IMR-90 (cell line): Measurements from ENCODE around the gene ANKRD11. TPM values are rescaled to one million over a fixed set of nuclear protein-coding genes. Genes with fewer than 3 reads are reported as not detected.

ENCODE experiments used
- ATAC-seq: fragments of 200-7000 bp; cut with Tn5 transposase; 2 replicates; pipeline ENCODE4 v1.9.1; 2020; ENCODE audit warnings: low read depth, mild to moderate bottlenecking, moderate library complexity
- BruUV-seq: library from RNA; stranded (reverse); fragments of 400-500 nt; replicated peaks from 2 replicates; lab custom pipeline; 2021; lab: Mats Ljungman, UMichigan
- CTCF ChIA-PET: fragments of 300-600 bp; formaldehyde crosslinking; extraction: SDS; loops from one replicate; lab custom pipeline; 2021; ENCODE audit warnings: antibody characterized with exemption; lab: Yijun Ruan, JAX
- POLR2A ChIA-PET: fragments of 300-600 bp; sonication (Branson Sonifier 250); formaldehyde crosslinking; loops from one replicate; lab custom pipeline; 2022; ENCODE audit warnings: antibody characterized with exemption; ENCODE audit not compliant: unreplicated experiment; lab: Charles Lee
- DNase-seq: peaks from one replicate; pipeline ENCODE4 v3.0.0; 2013
- H2AFZ ChIP-seq: replicated peaks from 2 replicates; pipeline ENCODE3; 2013; ENCODE audit warnings: low read length, mild to moderate bottlenecking; ENCODE audit not compliant: poor library complexity
- H2AK5ac ChIP-seq: 2 replicates; pipeline ENCODE4 v1.6.1; 2013; ENCODE audit warnings: low read depth, low read length, inconsistent platforms
- H2AK9ac ChIP-seq: replicated peaks from 2 replicates; pipeline ENCODE3; 2013; ENCODE audit warnings: mild to moderate bottlenecking, low read depth, low read length, moderate library complexity; ENCODE audit not compliant: poor library complexity
- H2BK120ac ChIP-seq: 2 replicates; pipeline ENCODE4 v1.6.1; 2013; ENCODE audit warnings: low read depth, low read length, inconsistent platforms
- H2BK15ac ChIP-seq: 3 replicates; pipeline ENCODE4 v1.6.1; 2013; ENCODE audit warnings: low read depth, low read length, inconsistent platforms
- H2BK20ac ChIP-seq: 2 replicates; pipeline ENCODE4 v1.6.1; 2013; ENCODE audit warnings: low read depth, mild to moderate bottlenecking, inconsistent platforms, low read length, moderate library complexity
- H2BK5ac ChIP-seq: 2 replicates; pipeline ENCODE4 v1.6.1; 2013; ENCODE audit warnings: mild to moderate bottlenecking, low read depth, low read length, inconsistent platforms; ENCODE audit not compliant: poor library complexity, severe bottlenecking
- H3K14ac ChIP-seq: replicated peaks from 2 replicates; pipeline ENCODE4 v1.6.1; 2013; ENCODE audit warnings: low read depth, low read length, inconsistent platforms
- H3K18ac ChIP-seq: 2 replicates; pipeline ENCODE4 v1.6.1; 2013; ENCODE audit warnings: low read depth, low read length, control low read depth
- H3K23ac ChIP-seq: 2 replicates; pipeline ENCODE4 v1.6.1; 2013; ENCODE audit warnings: low read depth, low read length, inconsistent platforms
- H3K27ac ChIP-seq: 2 replicates; pipeline ENCODE4 v1.5.1; 2013; ENCODE audit warnings: mild to moderate bottlenecking, control low read depth, low read length; ENCODE audit not compliant: insufficient read depth
- H3K27me3 ChIP-seq: 2 replicates; pipeline ENCODE4 v1.6.1; 2013; ENCODE audit warnings: low read length; ENCODE audit not compliant: control insufficient read depth, insufficient read depth
- H3K36me3 ChIP-seq: 2 replicates; pipeline ENCODE4 v1.6.1; 2013; ENCODE audit warnings: low read length, mixed read lengths; ENCODE audit not compliant: control insufficient read depth, insufficient read depth
- H3K4ac ChIP-seq: 2 replicates; pipeline ENCODE4 v1.6.1; 2013; ENCODE audit warnings: low read depth, low read length, inconsistent platforms
- H3K4me1 ChIP-seq: 2 replicates; pipeline ENCODE4 v1.6.1; 2013; ENCODE audit warnings: low read length, mixed read lengths; ENCODE audit not compliant: control insufficient read depth, insufficient read depth
- H3K4me2 ChIP-seq: 2 replicates; pipeline ENCODE4 v1.6.1; 2013; ENCODE audit warnings: low read depth, mild to moderate bottlenecking, control low read depth, low read length, moderate library complexity
- H3K4me3 ChIP-seq: 2 replicates; pipeline ENCODE4 v1.5.1; 2013; ENCODE audit warnings: low read depth, mild to moderate bottlenecking, control low read depth, low read length, moderate library complexity; ENCODE audit not compliant: insufficient read depth
- H3K56ac ChIP-seq: 2 replicates; pipeline ENCODE4 v1.6.1; 2013; ENCODE audit warnings: low read length, inconsistent platforms; ENCODE audit not compliant: insufficient read depth; ENCODE audit errors: extremely low read depth
- H3K79me1 ChIP-seq, 2 experiments: 2 replicates each; pipeline ENCODE4 v1.6.1; 2013; ENCODE audit warnings: low read length in 2 of 2, inconsistent platforms in 1 of 2, low read depth in 1 of 2
- H3K9ac ChIP-seq: 2 replicates; pipeline ENCODE4 v1.6.1; 2013; ENCODE audit warnings: low read depth, low read length, control low read depth
- H3K9me1 ChIP-seq: 2 replicates; pipeline ENCODE4 v1.6.1; 2013; ENCODE audit warnings: low read length, inconsistent platforms; ENCODE audit not compliant: insufficient read depth
- H3K9me3 ChIP-seq: 2 replicates; pipeline ENCODE4 v1.6.1; 2013; ENCODE audit warnings: low read length; ENCODE audit not compliant: control insufficient read depth, insufficient read depth
- H4K20me1 ChIP-seq: 2 replicates; pipeline ENCODE4 v1.6.1; 2013; ENCODE audit warnings: low read length, inconsistent platforms; ENCODE audit not compliant: insufficient read depth
- H4K5ac ChIP-seq: 2 replicates; pipeline ENCODE4 v1.6.1; 2013; ENCODE audit warnings: mild to moderate bottlenecking, low read depth, low read length, control low read depth
- H4K8ac ChIP-seq, 2 experiments: 2 replicates each; pipeline ENCODE4 v1.6.1; 2013; ENCODE audit warnings: low read depth in 2 of 2, low read length in 2 of 2, control low read depth in 1 of 2, inconsistent platforms in 1 of 2
- H4K91ac ChIP-seq: 2 replicates; pipeline ENCODE4 v1.6.1; 2013; ENCODE audit warnings: low read depth, low read length, inconsistent platforms; ENCODE audit not compliant: insufficient read depth
- BHLHE40 ChIP-seq: fragments of 150-350 bp; IDR thresholded peaks from 2 replicates; pipeline ENCODE4 v1.6.1; 2016; ENCODE audit warnings: mild to moderate bottlenecking, low read depth, low read length
- CEBPB ChIP-seq: IDR thresholded peaks from 2 replicates; pipeline ENCODE4 v1.6.1; 2012; ENCODE audit warnings: low read depth, low read length, improper control_type of control experiment
- ELK1 ChIP-seq: fragments of 150-350 bp; IDR thresholded peaks from 2 replicates; pipeline ENCODE4 v1.6.1; 2016; ENCODE audit warnings: low read depth, mild to moderate bottlenecking, low read length, moderate library complexity, borderline replicate concordance
- FOS ChIP-seq: fragments of 150-350 bp; IDR thresholded peaks from 2 replicates; pipeline ENCODE4 v1.6.1; 2016; ENCODE audit warnings: low read depth, low read length
- MAZ ChIP-seq: IDR thresholded peaks from 2 replicates; pipeline ENCODE4 v1.6.1; 2012; ENCODE audit warnings: low read depth, mild to moderate bottlenecking, low read length, improper control_type of control experiment, moderate library complexity, borderline replicate concordance
- POLR2A ChIP-seq: IDR thresholded peaks from 2 replicates; pipeline ENCODE4 v1.6.1; 2012; ENCODE audit warnings: mild to moderate bottlenecking, low read depth, low read length
- RCOR1 ChIP-seq: IDR thresholded peaks from 2 replicates; pipeline ENCODE4 v1.6.1; 2012; ENCODE audit warnings: mild to moderate bottlenecking, low read length, improper control_type of control experiment; ENCODE audit not compliant: insufficient replicate concordance
- WGBS, 2 experiments: methylation state at CpG; one replicate each; pipeline versions ENCODE4 v1.1.5 to v1.1.7; 2013; ENCODE audit warnings: missing lambda C conversion rate in 2 of 2; ENCODE audit not compliant: insufficient read length in 1 of 2; ENCODE audit errors: extremely low coverage in 2 of 2; 5-methylcytosine and 5-hydroxymethylcytosine counted together
- dilution Hi-C: fragments of 300-500 bp; cut with HindIII; formaldehyde crosslinking; loops from one replicate; pipeline ENCODE4 v1.14.3; 2018; ENCODE audit warnings: low sequenced_read_pairs; ENCODE audit not compliant: unreplicated experiment
- in situ Hi-C: fragments of 300-500 bp; cut with MboI; formaldehyde crosslinking; loops from 3 replicates; pipeline ENCODE4 v1.14.3; 2019; ENCODE audit warnings: low sequenced_read_pairs, inconsistent platforms, mixed read lengths
- intact Hi-C: fragments of 100-400 bp; cut with micrococcal nuclease; formaldehyde crosslinking; loops from 2 replicates; pipeline ENCODE4 v1.10.0; 2022
- polyA plus RNA-seq, 3 experiments: library from polyadenylated mRNA; depleted of rRNA; stranded (reverse); fragments of >200 nt; gene quantifications; 2 replicates each; pipeline ENCODE4 v1.2.3, GENCODE V29; 2012; ENCODE audit warnings: low replicate concordance in 1 of 3
- total RNA-seq: library from RNA; depleted of rRNA; stranded (reverse); fragments of >200 nt; gene quantifications from 2 replicates; pipeline ENCODE4 v1.2.3, GENCODE V29; 2012
- TF ChIP-seq, protein P1 (sequence below): fragments of 150-350 bp; IDR thresholded peaks from 2 replicates; pipeline ENCODE4 v1.6.1; 2017; ENCODE audit warnings: mild to moderate bottlenecking, antibody characterized with exemption, low read length, low read depth

The ANKRD11 gene
- total and polyA plus RNA-seq, 2 of the 4 experiments (the other 2 are of a cell fraction): 46.8 to 71.9 TPM

DNA sequence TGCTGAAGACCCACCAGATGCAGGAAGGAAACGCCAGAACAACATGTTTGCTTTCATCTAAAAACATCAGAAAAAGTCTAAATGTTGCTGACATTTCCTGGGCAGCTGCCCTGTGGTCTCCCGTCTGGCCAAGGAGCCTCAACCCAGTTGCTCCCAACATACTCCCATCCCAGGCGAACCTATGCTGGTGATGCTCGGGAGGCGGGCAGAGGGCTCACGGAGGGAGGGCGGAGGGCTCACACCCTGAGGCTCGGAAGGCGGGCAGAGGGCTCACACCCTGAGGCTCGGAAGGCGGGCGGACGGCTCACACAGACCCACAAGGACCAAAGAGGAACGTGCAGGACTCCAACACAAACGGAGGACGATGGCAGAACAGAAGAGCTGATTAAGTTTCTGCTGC is 135.4 kb downstream of the ANKRD11 start:
- intact Hi-C loops (no loop called here), in situ Hi-C loops (no loop called here), dilution Hi-C loops (no loop called here)
- ATAC-seq (no peak), DNase-seq (no peak)
- Histone ChIP-seq H3K36me3 (peaks cover 7% of the 10 kb centered on the region), H2AK9ac (no peak overlapping the region), H2BK120ac (no peak overlapping the region), H3K14ac (no peak overlapping the region), H3K9ac (no peak overlapping the region), H3K4me1 (peaks cover 18% of the 10 kb centered on the region), H2BK5ac (no peak overlapping the region), H4K5ac (no peak overlapping the region), H3K27me3 (no peaks in the 10 kb centered on the region), H4K20me1 (peaks cover 99% of the 10 kb centered on the region), H3K23ac (no peak overlapping the region), H2AK5ac (no peak overlapping the region), H3K4me2 (no peak overlapping the region), H2BK15ac (no peak overlapping the region), H3K27ac (no peak overlapping the region), H3K79me1 (peaks cover 23 to 94% of the 10 kb centered on the region in 2 experiments; a peak in 3 of 4 replicates), H3K56ac (no peak overlapping the region), H3K4me3 (no peak overlapping the region), H2BK20ac (no peak overlapping the region), H2AFZ (no peak overlapping the region), H3K18ac (no peak overlapping the region), H3K9me3 (no peaks in the 10 kb centered on the region), H4K8ac (no peak overlapping the region), H3K4ac (no peak overlapping the region), H4K91ac (no peak overlapping the region), H3K9me1 (peaks cover 69% of the 10 kb centered on the region)
- 89% methylated on average over 12 of the region's 16 CpGs; no CpG with 5 or more reads in 1 of the 2 experiments for WGBS, 2 experiments
- no TSS peak for BruUV-seq
- TF ChIP-seq, protein P1, sequence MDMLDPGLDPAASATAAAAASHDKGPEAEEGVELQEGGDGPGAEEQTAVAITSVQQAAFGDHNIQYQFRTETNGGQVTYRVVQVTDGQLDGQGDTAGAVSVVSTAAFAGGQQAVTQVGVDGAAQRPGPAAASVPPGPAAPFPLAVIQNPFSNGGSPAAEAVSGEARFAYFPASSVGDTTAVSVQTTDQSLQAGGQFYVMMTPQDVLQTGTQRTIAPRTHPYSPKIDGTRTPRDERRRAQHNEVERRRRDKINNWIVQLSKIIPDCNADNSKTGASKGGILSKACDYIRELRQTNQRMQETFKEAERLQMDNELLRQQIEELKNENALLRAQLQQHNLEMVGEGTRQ: no peak
- no peak for TF ChIP-seq ELK1
- no peak for TF ChIP-seq BHLHE40
- TF ChIP-seq MAZ: no peak
- TF ChIP-seq POLR2A: no peak
- TF ChIP-seq FOS: no peak
- no peak for TF ChIP-seq RCOR1
- TF ChIP-seq CEBPB: no peak
- ChIA-PET POLR2A (no interaction called here), CTCF (interaction anchor here (0.6 kb wide), 1 partner anchor 144 kb away, joined by 3 read pairs; no protein-coding TSS in a partner anchor)
